HG03354 (cell line): ENCODE measurements around the gene ZSCAN18.

Source experiments
- ATAC-seq: cut with Tn5 transposase; IDR thresholded peaks from one replicate; pipeline ENCODE4 v1.9.1; 2021; ENCODE audit warnings: mild to moderate bottlenecking; ENCODE audit not compliant: unreplicated experiment, poor library complexity, severe bottlenecking

ZSCAN18 gene

DNA sequence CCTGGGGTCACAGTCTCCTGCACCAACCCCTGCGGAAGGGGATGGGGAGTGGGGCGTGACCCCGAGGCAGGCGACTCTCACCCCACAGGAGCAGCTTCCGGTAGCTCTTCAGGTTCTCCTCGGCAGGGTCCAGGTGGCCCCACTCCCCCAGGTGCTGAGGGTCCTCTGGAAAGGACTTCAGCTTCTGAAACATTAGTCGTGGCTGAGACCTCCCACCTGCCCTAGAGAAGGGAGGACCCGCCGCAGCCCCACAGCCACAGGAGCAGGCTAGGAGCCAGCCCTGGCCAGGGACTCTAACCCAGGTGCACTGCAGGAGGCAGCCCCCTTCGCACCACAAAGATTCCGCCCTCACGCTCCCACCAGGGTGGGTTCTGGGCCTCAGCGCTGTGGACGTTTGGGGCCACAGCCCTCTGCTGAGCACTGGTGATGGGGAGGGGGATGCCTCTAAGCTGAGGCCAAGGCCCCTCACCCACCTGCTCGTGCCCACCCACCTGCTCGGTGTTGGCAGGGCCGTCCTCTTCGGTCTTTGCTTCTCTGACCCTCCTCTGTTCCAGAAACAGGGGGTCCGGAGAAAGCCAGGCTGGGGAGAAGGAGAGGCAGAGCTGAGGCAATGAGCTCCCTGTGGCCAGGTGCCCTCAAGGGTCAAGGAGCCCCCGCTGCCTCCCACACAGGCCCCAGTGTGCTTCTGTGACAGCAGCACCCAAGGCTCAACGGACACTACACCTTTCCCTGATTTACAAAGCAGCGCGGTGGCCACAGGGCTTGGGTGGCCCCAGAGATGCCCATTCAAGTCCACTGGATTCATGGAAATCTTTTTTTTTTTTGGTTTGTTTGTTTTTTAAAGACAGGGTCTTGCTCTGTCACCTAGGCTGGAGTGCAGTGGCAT, 11.0 kb downstream of the ZSCAN18 start:
- ATAC-seq = no peak

DNA sequence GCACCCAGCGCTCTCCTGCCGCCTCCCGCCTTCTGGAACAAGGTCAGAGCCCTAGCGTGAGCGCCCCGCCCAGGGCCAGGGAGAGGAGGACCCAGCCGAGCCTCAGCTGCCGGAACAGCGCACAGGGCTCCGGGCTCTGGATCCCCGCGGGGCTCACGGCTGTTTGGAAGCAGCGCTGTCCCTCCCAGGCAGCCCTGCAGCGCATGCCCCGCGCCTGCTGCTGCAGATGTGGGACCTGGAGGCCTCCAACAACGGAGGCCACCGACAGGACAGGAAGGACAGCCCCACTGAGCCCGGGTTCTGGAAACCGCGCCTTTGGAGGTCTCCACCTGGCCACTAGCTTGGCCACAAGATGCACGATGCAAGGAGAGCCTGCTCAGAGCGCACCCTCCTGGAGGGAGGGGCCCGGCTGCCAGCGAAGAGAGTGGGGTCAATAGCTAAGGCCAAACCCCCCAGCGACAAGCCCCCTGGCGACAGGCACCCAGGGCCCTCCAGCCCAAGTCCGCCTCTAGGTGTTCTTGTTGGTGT, 12.6 kb downstream of the ZSCAN18 start:
- no peak for ATAC-seq

DNA sequence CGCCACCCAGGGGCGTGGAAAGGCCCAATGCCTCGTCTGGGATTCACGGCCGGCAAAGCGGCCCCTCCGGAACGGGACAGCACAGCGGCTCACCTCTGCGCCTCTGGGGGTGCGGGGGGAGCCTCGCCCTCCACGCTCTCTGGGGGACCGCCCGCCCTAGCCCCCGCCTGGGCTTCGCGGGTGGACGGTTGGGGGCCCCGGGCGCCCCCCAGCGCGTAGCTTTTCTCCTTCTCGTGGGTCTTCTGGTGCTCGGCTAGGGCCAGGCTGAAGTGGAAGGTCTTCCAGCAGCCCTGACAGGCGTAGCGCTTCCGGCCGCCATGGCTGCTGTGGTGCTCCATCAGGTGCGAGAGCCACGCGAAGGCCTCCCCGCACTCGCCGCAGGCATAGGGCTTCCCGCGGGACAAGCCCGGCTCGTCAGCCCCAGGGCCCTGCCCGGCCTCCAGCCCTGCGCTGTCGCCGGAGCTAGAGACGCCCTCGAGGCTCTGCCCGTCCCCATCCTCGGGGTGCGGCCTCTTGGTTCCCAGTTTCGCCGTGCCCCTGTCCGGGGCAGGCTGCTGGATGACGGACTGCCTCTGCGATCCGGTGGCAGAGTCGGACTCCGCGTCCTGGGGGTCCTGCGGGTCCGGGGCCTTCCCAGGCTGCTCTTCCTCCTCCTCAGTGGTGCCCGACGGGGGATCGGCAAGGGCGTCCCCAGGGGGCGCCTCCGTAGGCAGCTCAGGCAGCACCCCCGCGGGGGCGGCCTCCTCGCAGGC, 13.3 kb downstream of the ZSCAN18 start:
- ATAC-seq = no peak

DNA sequence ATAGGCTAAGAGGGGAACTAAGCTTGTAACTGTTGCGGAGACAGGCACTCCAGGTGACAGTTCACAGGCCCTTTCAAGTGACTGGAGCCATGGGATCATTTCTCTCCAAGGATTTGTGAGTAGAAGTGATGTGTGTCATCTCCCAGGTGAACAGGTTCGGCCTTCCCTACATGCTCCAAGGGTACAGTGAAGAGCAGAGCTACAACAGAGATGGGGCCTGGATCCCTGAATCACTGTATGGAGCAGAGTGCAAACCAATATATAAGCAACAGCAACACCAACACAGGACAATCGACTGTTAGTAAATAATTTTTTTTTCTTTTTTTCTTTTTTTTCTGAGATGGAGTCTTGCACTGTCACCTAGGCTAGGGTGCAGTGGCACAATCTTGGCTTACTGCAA, 15.0 kb downstream of the ZSCAN18 start:
- ATAC-seq = no peak

DNA sequence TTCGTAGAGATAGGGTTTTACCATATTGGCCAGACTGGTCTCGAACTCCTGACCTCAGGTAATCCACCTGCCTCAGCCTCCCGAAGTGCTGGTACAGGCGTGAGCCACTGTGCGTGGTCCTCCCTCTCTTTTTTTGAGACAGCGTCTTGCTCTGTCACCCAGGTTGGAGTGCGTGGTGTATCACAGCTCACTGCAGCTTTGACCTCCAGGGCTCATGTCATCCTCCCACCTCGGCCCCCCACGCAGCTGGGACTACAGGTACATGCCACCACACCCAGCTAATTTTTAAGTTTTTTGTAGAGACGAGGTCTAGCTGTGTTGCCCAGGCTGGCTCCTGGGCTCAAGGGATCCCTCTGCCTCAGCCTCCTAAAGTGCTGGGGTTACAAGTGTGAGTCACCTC, 18.2 kb downstream of the ZSCAN18 start:
- ATAC-seq = no peak

DNA sequence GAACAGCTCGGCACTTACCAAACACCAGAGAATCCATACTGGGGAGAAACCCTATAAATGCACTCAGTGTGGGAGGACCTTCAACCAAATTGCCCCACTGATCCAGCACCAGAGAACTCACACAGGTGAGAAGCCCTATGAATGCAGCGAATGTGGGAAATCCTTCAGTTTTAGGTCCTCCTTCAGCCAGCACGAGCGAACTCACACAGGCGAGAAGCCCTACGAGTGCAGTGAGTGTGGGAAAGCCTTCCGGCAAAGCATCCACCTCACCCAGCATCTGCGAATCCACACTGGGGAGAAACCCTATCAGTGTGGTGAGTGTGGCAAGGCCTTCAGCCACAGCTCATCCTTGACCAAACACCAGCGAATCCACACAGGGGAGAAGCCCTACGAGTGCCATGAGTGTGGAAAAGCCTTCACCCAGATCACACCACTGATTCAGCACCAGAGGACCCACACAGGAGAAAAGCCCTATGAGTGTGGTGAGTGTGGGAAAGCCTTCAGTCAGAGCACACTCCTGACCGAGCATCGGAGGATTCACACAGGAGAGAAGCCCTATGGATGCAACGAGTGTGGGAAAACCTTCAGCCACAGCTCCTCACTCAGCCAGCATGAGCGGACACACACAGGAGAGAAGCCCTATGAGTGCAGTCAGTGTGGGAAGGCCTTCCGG, 30.7 kb downstream of the ZSCAN18 start:
- ATAC-seq = no peak

DNA sequence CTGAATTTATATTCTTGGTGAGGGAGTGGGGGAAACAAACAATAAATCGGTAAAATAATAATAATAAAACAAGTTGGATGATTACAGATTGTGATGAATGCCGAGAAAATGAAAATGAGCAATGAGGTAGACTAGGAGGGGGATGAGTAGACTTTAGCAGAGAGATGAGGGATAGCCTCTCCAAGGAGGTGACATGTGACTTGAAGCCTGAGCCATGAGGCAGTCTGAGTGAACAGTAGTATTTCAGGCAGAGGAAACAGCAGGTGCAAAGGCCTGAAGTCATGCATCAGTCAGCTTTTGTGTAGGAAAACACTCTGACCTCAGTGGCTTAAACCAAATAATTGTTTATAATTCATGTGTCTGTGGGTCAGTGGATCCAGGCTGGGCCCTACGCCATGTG, 34.3 kb downstream of the ZSCAN18 start:
- ATAC-seq = no peak

DNA sequence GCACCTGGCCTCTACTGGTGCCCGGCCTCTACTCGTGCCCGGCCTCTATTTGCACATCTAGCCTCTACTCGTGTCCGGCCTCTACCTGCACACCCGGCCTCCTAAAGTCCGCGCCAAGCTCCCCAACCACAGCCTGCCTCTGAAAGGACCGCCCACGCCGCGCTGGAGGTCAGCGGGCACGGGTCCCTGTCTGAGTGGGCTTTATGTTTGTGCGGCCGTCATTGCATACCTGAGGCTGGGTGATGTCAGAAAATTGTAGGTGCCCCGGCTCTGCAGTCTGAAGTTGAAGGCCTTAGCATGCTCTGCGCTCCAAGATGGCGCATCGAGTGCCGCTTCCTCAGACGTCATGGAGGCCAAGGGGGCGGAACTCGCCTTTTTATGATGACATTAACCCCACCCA, 37.8 kb downstream of the ZSCAN18 start:
- ATAC-seq = no peak

DNA sequence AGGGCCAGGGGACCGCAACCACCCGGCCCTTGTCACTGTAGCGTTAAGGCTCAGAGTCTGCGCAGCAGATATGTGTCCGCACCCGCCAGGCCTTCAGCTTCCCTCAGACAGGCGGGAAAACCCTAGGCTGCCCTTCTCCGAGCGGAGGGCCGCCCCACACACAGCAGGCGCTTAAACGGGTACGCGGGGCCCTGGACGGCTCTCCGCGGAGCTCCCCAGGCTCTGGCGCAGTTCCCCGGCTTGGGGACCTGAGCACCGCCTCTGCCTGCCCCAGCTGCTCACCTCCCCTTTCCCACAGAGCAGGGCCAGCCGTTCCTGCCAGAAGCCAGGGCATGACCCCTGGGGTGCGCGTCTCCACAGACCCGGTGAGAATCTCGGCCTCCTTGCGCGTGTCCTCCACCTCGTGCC, 38.4 kb downstream of the ZSCAN18 start:
- ATAC-seq = no peak

DNA sequence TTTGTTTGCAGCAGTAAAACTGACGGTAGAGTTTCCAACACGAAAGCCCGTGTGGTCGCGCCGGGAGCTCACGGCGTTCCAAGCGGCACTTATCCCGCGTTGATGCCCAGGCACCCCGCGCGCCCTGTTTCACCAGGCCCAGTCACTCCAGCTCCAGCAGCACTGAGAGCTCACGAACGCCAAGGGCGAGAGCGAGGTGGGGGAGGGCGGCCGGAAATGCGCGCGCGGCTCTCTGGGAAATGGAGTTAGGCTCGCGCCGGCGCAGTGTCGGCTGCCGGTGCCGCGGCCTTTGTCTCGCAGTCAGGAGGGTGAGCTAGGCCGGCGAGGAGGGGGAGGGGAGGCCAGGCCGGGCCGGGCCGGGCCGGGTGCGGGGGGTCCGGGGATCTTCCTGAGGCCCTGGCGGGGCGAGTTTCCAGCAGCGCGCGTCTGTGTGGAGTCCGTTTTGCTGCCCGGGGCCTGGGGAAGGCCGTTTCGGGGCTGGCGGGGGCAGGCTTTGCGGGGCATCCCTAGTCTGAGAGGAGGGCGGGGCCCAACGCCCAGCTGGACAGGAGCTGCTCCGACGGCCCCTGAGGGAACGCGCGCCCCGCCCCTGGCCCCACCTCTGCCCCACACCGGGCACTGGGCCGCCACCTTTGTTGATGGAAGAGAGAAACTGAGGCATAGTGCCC, 38.9 kb downstream of the ZSCAN18 start, which contains the start of gene ZNF135:
Gene ZNF135 (plus strand): TSS at position 280 of the 668 bp plus-strand sequence. CDS start 721 bp downstream, outside the sequence.
- ATAC-seq = no peak

DNA sequence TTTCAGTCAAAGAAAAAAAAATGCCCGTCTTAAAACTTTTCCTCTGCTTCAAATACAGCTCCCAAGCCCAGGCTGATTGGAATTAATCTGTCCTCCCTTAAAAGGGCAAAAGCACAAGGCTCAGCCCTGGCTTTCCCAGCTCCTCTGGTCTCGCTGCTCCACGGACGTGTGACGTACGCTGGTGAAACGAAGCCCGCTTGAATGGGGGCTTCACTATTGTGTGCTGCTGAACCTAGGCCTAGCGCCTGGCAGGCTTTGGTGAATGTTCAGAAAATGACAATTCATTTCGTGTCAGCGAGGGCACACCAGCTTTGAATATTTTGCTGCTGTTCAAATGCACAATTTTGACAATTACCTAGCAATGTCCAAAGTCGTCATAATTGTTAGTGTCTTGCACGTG, 39.6 kb downstream of the ZSCAN18 start:
- no peak for ATAC-seq

DNA sequence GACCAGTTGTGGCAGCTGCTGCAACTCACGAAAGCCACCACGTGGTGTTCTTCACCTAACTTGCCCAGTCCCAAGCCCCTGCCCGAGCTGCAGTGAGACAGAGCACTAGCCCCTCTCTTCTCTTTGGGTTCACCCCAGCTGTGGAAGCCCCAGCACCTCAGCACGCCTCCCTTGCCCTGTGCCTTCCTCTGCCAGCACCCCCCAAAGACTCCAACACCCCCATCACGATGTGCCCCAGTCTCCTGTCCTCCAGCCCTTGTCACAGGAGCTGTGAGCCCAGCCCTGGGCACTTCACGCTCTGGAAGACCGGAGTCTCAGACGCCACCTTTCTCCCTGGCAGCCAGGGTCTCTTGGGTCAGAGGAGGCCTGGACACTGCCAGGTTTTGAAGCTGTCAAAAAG, 41.2 kb downstream of the ZSCAN18 start:
- ATAC-seq = no peak

DNA sequence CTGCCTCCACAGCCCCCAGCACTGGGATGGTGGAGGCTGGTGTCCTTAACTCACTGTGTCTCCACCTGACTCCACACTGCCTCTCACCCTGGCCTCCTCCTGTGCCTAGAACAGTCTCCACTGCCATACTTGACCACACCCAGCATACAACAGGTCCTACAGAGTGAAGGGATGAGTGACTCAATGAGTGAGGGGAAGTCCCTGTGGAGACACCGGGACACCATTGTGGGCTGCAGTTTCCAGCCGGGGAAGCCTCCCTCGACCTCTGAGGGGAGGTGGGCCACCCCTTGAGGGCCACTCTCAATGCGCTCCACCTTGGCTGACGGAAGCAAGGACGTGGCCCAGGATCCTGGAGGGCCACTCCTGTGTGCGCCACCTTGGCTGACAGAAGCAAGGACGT, 41.8 kb downstream of the ZSCAN18 start:
- no peak for ATAC-seq

DNA sequence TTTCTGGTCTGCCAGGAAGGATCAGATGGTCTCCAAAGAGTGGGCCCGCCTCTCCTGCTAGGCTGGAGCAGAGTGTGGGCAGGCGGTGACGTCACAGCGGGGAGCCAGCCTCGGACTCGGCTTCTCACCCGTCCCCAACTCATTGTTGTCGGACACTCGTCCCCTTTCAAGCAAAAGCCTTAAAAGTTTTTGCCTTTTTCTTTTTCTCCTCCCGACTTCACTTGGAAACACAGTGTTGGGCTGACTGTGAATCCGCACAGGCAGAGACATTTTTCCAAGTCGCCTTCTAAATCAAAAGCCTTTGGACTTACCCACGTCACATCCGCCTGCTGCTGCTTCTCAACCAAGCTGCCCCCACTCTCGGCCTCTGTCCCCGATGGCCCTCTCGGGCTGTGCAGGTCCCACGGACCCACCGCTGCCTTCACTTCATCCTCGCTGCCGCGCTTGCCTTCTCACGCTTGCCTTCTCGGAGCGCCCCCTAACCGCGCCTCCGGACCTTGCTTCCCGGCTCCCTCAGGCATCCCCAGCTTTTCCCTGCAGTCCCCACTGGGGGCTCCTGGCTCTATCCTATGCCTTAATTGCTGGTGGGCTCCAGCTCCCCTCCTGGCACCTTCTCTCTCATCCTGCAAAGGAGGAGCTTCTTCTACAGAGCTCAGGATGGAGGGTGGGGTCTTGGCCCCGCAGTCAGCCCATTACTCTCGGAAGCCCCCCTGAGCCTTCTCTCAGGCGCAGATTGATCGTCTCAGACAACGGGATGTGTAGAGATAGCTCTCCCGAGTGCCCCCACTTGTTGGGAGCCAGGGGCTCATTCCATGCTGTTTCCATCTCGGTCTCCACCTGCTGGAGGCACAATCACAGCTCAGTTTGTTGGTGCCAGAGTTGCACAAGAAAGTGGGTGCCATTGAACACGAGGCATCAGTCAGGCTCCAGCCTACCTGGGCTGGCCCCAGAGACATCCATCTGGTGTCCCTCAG, 42.8 kb downstream of the ZSCAN18 start:
- no peak for ATAC-seq

DNA sequence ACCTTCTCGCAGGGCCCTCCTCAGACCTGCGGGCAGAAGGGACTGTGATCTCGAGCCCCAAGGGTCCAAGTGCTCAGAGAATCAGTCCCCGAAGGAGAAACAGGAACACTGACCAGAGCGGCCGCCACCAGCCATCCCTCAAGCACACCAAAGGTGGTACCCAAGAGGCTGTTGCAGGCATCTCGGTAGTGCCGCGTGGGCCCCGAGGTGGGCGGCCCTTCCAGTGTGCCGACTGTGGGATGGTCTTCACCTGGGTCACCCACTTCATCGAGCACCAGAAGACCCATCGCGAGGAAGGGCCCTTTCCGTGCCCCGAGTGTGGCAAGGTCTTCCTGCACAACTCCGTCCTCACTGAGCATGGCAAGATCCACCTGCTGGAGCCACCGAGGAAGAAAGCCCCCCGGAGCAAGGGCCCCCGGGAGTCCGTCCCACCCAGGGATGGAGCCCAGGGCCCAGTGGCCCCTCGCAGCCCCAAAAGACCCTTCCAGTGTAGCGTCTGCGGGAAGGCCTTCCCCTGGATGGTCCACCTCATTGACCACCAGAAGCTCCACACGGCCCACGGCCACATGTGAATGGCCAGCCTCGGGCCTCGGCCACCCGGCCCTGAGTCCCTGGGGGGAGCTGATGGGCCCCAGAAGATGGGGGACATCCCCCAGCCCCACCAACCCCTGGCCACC, 44.4 kb downstream of the ZSCAN18 start:
- no peak for ATAC-seq

DNA sequence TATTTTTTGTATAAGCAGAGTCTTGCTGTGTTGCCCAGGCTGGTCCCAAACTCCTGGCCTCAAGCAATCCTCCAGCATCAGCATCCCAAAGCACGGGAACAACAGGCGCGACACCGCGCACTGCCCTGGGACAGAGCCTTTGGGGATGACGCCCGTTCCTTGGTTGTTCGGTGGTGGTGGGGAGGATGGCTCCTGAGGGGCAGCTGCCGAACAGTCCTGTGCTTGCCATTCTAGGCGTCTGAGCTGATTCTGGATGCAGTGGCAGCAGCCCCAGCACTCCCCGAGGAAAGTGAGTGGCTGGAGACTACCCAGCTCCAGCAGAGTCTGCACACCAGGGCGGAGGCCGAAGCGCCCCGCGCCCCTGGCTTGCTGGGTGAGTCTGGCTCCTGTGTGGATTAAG, 45.8 kb downstream of the ZSCAN18 start:
- ATAC-seq = no peak

DNA sequence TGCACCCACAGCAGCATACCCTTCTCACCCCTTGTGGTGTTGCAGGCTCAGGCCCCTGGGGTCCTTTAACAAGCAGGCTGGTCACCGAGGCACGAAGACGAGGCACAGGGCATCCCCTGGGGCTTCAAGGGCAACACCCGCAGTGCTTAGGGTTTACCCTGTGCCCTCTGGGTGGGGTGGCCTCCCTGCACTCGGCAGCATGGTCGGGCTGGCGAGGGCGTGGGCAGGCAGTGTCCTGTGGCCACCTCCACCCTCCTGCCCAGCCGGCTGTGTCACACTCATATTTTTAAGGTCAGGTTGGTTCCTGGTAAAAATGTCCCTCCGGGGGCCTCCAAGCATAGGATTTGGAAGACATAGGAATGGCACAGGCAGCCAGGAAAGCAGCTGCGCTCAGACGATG, 50.4 kb downstream of the ZSCAN18 start:
- ATAC-seq = no peak

DNA sequence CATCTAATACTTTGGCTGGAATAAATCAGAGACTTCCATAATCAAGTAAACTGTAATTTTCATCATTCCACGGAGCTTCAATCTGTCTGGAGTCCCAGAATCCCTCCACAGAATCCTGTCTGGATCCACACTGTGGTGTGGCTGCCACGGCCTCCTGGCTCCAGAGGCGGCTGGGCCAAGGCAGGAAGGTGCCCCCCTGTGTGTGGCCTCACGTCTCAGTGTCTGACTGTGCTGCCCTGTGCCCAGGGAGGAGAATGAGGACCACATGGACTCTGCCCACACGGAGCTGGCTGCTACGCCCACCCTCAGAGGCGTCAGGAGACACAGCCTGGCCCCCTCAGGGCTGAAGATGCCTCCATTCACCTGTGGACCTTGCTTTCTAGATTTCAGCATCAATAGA, 51.2 kb downstream of the ZSCAN18 start:
- ATAC-seq = no peak
